ENCODE data around the gene EXD3.
"Not testable (repeated sequence)": the region's sequence is repeated elsewhere in the genome, so short reads cannot be mapped to it uniquely, and the experiment has no call there.

EXD3 gene

GRCh38 chr9:137382444-137383080, 40.4 kb downstream of the EXD3 start:
- Histone ChIP-seq H3K4me3 (ENCODE audit: low read depth, low read length) (no peak overlapping the region), H3K27me3 (no peaks in the 10 kb centered on the region), H3K9me3 (no peaks in the 10 kb centered on the region), H3K4me1 (peaks cover 8% of the 10 kb centered on the region), H3K36me3 (no peaks in the 10 kb centered on the region)
- DNase-seq: no peak
- TF ChIP-seq CTCF (IDR thresholded peaks at IDR 0.05; ENCODE audit: low read depth, low read length): no peak

GRCh38 chr9:137381501-137382443, 41.2 kb downstream of the EXD3 start:
- no peak for DNase-seq
- Histone ChIP-seq H3K27me3 (no peaks in the 10 kb centered on the region), H3K9me3 (no peaks in the 10 kb centered on the region), H3K36me3 (no peaks in the 10 kb centered on the region), H3K4me1 (peaks cover 8% of the 10 kb centered on the region), H3K4me3 (ENCODE audit: low read depth, low read length) (no peak overlapping the region)
- no peak for TF ChIP-seq CTCF (IDR thresholded peaks at IDR 0.05; ENCODE audit: low read depth, low read length)

- DNase-seq: no peak
- Histone ChIP-seq H3K27me3 (no peaks in the 10 kb centered on the region), H3K36me3 (no peaks in the 10 kb centered on the region), H3K9me3 (peaks cover under 1% of the 10 kb centered on the region), H3K4me1 (peaks cover 8% of the 10 kb centered on the region), H3K4me3 (ENCODE audit: low read depth, low read length) (no peak overlapping the region)
- TF ChIP-seq CTCF (IDR thresholded peaks at IDR 0.05; ENCODE audit: low read depth, low read length): no peak
These were observed 42.4 kb downstream of the EXD3 start for GRCh38 chr9:137380606-137381005.

GRCh38 chr9:137380171-137380570, 42.8 kb downstream of the EXD3 start:
- Histone ChIP-seq H3K4me3 (ENCODE audit: low read depth, low read length) (no peak overlapping the region), H3K36me3 (no peaks in the 10 kb centered on the region), H3K4me1 (peaks cover 8% of the 10 kb centered on the region), H3K9me3 (peaks cover 5% of the 10 kb centered on the region), H3K27me3 (no peaks in the 10 kb centered on the region; the same call in 1 of the 2 replicates)
- TF ChIP-seq CTCF (IDR thresholded peaks at IDR 0.05; ENCODE audit: low read depth, low read length): no peak
- no peak for DNase-seq

GRCh38 chr9:137379761-137380161, 43.2 kb downstream of the EXD3 start:
- no peak for TF ChIP-seq CTCF (IDR thresholded peaks at IDR 0.05; ENCODE audit: low read depth, low read length)
- peaks cover 7% of the 10 kb centered on the region for H3K9me3 ChIP-seq
- DNase-seq: no peak
- peaks cover 8% of the 10 kb centered on the region for H3K4me1 ChIP-seq
- H3K4me3 ChIP-seq (ENCODE audit: low read depth, low read length): no peak overlapping the region
- H3K27me3 ChIP-seq: no peaks in the 10 kb centered on the region; the same call in 1 of the 2 replicates
- H3K36me3 ChIP-seq: no peaks in the 10 kb centered on the region

GRCh38 chr9:137378688-137379410, 44.1 kb downstream of the EXD3 start:
- H3K27me3 ChIP-seq; DNase-seq; H3K9me3 ChIP-seq; H3K4me1 ChIP-seq; H3K36me3 ChIP-seq; H3K4me3 ChIP-seq (ENCODE audit: low read depth, low read length): not testable (repeated sequence)
